GM19035 (cell line): ENCODE data around the gene TCF25.
"Not testable (repeated sequence)": the region's sequence is repeated elsewhere in the genome, so short reads cannot be mapped to it uniquely, and the experiment has no call there.

Source experiments
- ATAC-seq: cut with Tn5 transposase; IDR thresholded peaks from one replicate; pipeline ENCODE4 v1.9.1; 2021; ENCODE audit not compliant: unreplicated experiment

The TCF25 gene, protein sequence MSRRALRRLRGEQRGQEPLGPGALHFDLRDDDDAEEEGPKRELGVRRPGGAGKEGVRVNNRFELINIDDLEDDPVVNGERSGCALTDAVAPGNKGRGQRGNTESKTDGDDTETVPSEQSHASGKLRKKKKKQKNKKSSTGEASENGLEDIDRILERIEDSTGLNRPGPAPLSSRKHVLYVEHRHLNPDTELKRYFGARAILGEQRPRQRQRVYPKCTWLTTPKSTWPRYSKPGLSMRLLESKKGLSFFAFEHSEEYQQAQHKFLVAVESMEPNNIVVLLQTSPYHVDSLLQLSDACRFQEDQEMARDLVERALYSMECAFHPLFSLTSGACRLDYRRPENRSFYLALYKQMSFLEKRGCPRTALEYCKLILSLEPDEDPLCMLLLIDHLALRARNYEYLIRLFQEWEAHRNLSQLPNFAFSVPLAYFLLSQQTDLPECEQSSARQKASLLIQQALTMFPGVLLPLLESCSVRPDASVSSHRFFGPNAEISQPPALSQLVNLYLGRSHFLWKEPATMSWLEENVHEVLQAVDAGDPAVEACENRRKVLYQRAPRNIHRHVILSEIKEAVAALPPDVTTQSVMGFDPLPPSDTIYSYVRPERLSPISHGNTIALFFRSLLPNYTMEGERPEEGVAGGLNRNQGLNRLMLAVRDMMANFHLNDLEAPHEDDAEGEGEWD

DNA sequence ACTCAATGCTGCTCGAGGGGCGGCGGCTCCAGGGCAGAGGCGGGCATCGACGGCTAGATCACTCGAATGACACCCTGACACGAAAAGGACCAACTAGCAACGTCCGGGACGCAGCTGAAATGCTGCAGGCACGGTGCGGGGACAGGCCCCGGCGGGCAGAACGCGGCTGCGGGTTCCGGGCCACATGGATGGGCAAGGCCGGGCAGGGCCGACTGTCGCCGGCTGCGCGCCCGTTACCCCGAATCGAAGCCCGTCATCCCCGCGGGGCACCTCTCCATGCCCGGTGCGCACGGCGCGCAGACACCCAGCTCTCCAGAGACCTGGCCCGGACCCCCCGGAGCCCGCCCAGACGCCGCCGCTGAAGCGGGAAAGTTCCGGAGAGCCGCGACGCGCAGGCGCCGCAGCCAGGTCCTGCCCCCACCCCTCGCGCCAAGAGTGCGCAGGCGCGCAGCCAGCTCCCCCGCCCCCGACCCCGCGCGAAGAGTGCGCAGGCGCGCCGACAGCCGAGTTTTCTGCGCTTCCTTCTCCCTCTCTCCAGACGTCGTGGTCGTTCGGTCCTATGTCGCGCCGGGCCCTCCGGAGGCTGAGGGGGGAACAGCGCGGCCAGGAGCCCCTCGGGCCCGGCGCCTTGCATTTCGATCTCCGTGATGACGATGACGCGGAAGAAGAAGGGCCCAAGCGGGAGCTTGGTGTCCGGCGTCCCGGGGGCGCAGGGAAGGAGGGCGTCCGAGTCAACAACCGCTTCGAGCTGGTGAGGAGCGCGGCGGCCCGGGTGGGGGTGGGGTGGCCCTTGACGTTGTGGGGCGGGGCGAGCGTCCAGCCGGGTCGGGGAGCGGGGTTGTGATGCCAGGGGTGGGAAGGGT is at the start of gene TCF25:
TCF25 (plus strand) TSS at position 484 of the 863 bp plus-strand sequence; CDS start at position 560, 76 bp downstream.
- ATAC-seq = peak; percentile 42

DNA sequence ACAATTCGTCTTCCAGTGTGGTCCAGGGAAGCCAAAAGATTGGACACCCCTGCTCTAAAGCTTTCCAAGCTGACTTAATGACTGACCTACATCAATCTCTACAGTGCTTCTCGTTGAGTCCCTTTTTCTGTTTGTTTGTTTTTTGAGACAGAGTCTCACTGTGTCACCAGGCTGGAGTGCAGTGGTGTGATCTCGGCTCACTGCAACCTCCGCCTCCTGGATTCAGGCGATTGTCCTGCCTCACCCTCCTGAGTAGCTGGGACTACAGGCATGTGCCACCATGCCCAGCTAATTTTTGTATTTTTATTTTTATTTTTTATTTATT is 49.6 kb upstream of the TCF25 start:
- not testable (repeated sequence) for ATAC-seq

DNA sequence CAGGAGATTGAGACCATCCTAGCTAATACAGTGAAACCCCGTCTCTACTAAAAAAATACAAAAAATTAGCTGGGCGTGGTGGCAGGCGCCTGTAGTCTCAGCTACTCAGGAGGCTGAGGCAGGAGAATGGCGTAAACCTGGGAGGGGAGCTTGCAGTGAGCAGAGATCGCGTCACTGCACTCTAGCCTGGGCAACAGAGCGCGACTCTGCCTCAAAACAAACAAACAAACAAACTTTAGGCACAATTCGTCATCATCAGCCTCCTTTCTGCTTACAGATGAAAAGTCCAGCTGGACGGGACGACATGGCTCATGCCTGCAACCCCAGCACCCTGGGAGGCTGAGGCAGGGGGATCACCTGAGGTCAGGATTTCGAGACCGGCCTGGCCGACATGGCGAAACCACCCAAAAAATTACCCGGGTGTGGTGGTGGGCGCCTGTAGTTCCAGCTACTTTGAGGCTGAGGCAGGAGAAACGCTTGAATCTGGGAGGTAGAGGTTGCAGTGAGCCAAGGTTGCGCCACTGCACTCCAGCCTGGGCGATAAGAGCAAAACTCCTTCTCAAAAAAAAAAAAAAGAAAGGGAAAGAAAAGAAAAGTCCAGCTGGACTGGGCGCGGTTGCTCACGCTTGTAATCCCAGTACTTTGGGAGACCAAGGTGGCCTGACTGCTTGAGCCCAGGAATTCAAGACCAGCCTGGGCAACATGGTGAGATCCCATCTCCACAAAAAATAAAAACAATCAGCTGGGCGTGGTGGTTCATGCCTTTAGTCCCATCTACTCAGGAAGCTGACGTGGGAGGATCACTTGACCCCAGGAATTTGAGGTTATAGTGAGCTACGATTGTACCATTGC is 46.6 kb upstream of the TCF25 start:
- no peak for ATAC-seq

DNA sequence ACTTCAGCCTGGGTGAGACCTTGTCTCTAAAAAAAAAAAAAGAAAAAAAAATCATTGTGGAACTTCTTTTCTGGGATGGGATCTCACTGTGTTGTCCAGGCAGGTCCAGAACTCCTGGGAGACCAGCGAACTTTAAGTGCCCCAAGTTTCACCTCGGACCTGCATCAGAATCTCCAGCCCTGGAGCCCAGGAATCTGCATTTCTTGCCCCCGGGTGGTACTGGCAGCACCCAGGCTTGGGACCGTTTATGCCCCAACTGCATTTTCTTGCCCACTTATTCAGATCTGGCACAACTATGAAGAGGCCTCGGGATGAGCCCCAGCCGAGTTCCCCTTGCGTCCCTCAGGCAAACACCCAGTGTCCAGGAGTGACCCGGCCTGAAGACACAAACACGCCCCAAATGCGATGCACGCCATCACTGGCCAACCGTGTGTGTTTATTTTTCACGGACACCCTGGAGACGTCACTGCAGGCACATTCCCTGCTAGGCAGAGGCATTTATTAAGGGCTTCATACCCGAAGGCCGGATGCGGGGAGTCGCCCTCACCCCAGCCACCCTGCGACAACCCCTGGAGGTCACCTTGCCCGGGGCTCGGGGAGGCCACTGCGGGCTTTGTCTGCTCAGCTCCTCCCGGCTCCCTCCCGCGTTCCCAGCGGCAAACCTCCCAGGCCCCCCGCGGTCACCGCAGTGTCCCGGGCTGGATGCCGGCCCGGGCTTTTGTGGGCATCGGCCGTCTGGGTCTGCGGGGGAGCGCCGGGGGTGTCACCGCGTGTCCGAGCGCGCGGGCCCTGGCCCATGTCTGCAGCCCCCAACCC is 45.8 kb upstream of the TCF25 start:
- ATAC-seq = no peak

DNA sequence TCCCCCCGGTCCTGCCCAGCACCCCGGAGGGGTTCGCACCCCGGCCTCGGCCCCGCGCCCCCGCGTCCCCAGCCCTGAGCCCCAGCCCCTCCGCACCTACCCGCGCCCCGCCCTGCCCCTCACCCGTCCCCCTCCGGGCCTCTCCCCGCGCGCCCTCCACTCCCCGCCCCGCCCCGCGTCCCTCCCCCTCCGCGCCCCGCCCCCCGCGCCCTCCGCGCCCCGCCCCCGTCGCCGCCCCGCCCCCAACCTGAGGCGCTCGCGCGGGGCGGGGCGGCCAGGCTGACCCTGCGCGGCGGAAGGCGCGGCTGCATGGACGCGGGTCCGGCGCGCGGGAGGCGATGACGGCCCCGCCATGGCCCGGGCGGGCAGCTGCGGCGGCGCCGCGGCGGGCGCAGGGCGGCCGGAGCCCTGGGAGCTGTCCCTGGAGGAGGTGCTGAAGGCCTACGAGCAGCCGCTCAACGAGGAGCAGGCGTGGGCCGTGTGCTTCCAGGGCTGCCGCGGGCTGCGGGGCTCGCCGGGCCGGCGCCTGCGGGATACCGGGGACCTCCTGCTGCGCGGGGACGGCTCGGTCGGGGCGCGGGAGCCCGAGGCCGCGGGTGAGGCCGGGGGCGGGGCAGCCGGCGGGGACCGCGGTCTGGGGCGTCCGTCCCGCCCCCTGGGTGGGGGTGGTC is 45.1 kb upstream of the TCF25 start, which contains the start of gene SPIRE2:
SPIRE2 (plus strand) TSS at position 277 of the 671 bp plus-strand sequence; CDS start at position 353, 76 bp downstream.
- no peak for ATAC-seq

DNA sequence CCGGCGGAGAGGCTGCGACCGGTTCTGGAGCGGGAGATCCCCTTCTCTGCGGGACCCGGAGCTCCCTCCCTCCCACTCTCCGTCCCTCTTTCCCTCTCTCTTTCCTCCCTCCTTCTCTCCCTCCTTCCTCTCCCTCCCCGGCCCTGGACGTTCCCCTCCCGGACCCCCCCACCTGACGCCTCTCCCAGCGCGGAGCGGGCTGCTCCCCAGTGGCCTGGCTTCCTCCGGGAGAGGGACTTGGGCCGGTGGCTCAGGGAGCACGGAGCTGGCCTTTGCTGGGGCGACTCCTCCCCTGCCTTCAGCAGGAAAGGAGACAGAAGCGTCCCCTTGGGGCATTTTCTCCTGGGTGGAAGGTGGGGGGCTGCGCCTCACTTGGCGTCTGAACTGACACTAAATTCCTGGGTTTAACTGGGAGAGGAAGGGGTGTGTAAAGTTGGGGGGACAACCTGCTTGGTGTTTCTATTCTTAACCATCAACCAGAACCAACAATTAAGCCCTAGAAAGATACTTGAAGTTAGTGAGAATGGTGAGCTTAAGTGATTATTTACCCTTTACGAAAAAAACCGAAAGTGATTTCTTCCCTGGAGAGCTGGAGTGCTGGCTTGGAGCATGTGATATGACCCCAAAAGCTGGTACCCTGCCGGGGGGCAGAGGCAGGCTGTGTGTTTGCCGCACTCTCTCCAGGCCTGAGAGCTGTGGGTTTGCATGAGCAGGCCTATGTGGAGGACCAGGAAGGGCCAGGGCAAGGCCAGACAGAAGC is 44.3 kb upstream of the TCF25 start:
- ATAC-seq = no peak

DNA sequence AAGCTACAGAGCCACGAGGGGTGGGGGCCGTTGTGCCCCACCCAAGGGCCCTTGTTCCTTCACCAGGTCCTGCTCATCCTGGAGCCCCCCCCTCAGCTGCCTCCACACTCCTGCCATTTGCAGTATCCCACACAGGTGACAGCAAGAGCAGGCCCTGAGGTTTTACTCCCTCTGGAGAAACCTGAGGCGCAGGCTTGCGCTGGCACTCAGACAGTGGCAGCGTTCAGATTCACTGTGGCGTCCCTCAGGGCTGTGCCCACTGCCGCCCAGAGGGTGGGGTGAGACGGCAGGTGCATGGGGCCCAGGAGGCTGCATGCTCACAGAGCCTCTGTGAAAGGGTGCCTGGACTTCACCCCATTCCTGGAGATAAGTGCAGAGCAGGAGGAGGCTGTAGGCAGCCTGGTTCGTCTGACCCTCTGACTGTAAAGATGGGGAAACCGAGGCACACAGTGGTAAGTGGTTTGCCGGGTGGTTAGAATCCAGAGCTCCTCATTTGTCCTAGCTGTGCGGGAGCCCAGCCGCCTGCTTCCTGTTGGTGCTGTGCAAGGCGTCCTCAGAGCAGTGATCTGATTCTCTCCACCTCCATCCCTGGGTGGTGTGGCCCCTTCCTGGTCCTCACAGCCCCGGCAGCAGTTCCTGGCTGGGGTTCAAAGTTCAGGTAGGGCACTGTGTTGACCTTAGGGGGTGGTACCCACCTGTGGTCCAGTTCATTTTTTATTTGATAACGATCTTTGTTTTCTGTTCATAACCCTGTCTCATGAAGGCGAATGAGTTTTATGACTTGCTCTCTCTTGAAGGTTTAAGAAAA is 43.6 kb upstream of the TCF25 start:
- no peak for ATAC-seq

DNA sequence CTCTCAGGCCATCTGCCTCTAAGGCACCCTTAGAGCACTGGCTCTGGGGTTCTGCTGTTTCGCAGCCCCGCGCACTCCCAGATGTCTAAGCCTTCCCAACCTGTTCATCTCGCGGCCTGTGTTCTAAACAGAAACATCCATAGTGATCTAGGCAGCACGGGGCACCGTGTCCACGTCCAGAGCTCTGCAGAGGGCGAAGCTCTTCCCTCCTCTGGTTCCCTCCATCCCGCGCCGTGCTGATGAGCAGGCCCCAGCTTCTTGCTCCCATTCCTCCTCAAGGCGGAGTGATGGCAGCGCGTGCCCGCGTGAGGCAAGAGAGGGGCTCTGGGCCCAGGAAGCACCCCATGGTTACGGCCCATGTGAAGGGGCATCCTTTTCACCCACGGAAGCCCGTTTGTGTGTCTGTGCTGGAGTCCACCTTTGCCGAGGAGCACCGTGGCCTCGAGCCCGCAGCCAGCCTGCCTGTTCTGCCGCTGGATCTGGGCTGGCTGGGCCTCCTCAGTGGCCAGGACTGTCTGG is 41.5 kb upstream of the TCF25 start:
- ATAC-seq = no peak

DNA sequence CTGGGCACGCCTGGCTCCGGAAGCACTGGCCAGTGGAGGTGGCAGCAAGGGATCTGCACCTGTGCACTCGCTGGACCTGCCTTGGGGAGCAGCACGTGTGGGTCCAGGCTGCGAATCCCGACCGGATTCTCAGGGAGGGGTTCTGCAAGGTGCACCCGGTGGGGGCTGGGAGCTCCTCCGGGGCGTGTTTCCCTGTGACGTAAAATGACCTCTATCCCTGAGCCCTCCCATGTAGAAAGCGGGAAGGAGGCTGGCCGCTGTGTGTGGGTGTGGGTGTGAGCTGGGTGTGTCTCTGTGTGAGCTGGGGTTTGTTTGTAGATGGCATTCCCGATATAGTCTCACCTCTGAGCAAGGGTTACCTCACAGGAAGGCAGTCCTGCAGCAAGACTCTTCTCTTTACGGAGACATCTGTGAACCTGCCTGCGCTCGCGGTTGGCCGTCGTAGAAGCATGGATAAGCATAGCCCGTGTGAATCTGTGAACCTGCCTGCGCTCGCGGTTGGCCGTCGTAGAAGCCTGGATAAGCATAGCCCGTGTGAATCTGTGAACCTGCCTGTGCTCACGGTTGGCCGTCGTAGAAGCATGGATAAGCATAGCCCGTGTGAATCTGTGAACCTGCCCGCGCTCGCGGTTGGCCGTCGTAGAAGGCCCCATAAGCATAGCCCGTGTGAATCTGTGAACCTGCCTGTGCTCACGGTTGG is 39.6 kb upstream of the TCF25 start:
- ATAC-seq = not testable (repeated sequence)

DNA sequence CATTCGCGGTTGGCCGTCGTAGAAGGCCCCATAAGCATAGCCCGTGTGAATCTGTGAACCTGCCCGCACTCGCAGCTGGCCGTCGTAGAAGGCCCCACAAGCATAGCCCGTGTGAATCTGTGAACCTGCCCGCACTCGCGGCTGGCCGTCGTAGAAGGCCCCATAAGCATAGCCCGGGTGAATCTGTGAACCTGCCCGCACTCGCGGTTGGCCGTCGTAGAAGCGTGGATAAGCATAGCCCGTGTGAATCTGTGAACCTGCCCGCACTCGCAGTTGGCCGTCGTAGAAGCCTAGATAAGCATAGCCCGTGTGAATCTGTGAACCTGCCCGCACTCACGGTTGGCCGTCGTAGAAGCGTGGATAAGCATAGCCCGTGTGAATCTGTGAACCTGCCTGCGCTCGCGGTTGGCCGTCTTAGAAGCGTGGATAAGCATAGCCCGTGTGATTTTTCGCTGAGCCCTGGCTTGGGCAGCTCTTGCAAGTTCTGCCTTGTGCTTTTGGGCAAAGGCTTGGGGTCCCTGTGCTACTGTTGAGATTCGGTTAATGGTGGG is 38.5 kb upstream of the TCF25 start:
- ATAC-seq = not testable (repeated sequence)

DNA sequence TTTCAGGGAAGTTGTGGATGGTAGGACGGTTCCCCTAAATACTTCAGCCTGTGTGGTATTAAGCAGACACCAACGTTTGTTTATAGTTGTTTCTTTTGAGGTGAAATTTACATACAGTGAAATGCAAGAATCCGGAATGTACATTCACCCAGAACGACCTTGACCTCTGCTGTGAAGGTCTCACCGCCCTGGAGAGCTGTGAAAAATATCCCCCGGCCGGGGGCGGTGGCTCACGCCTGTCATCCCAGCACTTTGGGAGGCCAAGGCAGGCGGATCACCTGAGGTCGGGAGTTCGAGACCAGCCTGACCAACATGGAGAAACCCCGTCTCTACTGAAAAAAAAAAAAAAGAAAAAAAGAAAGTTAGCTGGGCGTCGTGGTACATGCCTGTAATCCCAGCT is 36.9 kb upstream of the TCF25 start:
- not testable (repeated sequence) for ATAC-seq

DNA sequence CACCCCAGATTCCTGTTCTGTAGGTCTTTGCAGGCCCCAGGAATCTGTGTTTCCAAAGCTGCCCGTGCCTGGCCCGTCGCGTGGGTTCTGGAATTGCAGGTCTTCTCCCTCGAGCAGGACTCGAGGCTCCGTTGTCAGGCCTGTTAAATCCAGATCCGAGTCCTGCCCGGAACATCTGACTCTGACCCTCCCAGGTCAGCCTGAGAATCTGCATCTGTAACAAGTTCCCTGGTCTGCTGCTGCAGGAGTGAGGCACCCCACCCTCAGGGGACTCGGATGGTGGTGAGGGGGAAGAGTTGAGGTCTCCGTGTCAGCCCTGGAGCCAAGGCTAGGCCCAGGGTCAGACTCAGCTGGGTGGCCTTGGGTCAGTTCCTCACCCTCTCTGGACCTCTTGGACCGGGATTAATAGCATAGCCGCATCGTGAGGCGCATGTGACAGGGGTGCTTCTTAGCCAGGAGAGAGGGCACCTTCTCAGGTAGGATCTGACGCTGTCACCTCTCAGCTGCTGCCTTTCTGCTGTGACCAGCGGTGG is 36.3 kb upstream of the TCF25 start:
- no peak for ATAC-seq

DNA sequence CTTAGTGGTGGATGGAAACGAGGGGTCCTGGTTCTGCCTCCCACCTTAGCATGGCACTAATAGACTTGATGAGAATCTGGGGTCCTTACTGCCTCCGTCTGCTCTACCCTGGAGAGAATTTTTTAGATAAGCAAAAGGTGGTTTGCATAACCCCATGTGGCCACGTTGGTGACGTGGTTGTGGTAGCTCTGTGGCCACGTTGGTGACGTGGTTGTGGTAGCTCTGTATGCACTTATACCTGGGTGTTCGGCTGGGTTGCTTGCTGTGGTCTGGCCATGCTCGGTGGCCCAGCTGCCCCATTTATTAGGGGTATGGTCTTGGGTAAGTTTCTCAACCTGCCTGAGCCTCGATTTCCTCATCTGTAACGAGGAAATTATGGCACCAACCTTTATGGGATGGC is 32.1 kb upstream of the TCF25 start:
- no peak for ATAC-seq

DNA sequence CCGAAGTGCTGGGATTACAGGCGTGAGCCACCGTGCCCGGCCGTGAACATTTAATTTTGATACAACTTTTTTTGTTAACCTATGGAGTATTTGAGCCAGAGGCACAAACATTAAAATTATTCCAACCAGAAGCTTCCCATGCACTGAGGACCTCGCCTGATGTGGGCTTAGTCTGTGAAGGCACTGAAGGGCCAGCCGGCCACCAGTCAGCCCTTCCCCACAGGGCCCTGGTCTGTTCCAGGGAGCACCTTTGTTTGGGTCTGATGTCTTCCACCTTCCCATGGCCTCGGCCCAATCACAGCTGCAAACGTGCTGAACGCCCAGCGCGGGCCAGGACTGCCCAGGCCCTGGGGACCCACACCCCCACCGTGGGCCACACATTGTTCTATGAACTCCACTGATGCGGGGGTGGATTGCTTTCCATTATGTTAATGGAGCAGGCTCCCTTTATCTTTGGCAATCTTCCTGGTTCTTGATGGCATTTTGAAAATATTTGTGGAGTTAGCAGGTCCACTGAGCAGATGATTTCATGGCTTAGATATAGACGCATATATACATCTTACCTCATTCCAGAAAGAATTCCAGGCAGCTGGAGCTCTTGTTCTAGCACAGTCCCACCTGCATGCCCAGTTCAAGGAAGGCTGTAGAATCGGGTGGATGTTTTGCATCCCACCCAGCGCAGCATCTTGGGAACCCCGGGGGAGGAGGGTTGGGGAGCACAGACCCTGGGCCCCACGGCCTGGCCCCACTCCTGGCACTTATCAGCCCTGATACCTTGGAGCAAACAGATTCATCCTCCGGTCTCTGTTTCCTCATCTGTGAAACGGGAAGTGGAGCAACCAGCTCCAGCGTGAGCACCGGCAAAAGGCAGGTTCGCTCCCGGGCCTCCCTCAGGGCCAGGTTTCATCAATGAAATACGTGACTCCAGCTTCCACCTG is 30.7 kb upstream of the TCF25 start:
- no peak for ATAC-seq
